Measurements from ENCODE around the gene OPA3. TPM values are rescaled to one million over a fixed set of nuclear protein-coding genes. Genes with fewer than 3 reads are reported as not detected.

OPA3 gene
- total RNA-seq, 4 donors from 2014 or later: 5.4 to 30.8 (median 17.0) TPM

DNA sequence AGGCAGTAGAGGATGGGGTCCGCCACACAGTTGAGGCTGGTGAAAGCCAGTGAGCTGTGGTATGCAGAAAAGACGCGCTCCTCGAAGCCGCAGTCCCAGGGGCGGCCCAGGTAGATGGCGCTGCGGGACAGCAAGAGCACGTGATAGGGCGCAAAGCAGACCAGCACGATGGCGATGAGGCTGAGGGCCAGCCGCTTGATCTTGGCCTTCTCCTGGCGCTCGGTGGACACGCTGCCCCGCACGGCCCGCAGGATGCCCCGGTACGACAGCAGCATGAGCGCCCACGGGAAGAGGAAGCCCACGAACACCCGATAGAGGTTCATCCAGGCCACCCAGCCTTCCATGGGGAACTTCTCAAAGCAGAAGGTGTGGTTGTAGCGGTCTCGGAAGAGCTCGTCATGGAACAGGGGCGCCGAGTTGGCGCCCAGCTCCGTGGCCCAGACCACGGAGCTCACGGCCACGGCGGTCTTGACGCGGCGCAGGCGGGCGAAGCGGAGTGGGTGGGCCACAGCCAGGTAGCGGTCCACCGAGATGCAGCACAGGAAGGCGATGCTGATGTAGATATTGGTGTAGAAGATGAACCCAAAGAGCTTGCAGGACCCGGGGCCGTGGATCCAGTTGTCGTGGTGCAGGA is 6.5 kb upstream of the OPA3 start:
- no peaks in the 10 kb centered on the region for H3K27me3 ChIP-seq
- no peaks in the 10 kb centered on the region for H3K9me3 ChIP-seq
- H3K36me3 ChIP-seq: no peaks in the 10 kb centered on the region
- 59 to 63% methylated on average over 36 to 42 of the region's 48 CpGs for WGBS, 2 donors
- TF ChIP-seq, protein P1, sequence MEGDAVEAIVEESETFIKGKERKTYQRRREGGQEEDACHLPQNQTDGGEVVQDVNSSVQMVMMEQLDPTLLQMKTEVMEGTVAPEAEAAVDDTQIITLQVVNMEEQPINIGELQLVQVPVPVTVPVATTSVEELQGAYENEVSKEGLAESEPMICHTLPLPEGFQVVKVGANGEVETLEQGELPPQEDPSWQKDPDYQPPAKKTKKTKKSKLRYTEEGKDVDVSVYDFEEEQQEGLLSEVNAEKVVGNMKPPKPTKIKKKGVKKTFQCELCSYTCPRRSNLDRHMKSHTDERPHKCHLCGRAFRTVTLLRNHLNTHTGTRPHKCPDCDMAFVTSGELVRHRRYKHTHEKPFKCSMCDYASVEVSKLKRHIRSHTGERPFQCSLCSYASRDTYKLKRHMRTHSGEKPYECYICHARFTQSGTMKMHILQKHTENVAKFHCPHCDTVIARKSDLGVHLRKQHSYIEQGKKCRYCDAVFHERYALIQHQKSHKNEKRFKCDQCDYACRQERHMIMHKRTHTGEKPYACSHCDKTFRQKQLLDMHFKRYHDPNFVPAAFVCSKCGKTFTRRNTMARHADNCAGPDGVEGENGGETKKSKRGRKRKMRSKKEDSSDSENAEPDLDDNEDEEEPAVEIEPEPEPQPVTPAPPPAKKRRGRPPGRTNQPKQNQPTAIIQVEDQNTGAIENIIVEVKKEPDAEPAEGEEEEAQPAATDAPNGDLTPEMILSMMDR (IDR thresholded peaks at IDR 0.05): peak in 4 of 6 experiments; percentile 12 to 43 (median 34)
- no peak for TF ChIP-seq POLR2A (IDR thresholded peaks at IDR 0.05)
- peak; percentile 59 for DNase-seq
- no peak overlapping the region for H3K27ac ChIP-seq
- intact Hi-C loops (cut with DNase I): no loop called here
- H3K4me1 ChIP-seq: peaks cover 0 to 6% of the 10 kb centered on the region in 2 donors
- no peak overlapping the region for H3K4me3 ChIP-seq (replicated peaks in 1 of 3)

GRCh38 chr19:45590300-45591003 is 5.8 kb upstream of the OPA3 start:
- TF ChIP-seq POLR2A (IDR thresholded peaks at IDR 0.05): no peak
- TF ChIP-seq, protein P1 (IDR thresholded peaks at IDR 0.05): no peak
- peaks cover 0 to 6% of the 10 kb centered on the region in 2 donors for H3K4me1 ChIP-seq
- H3K4me3 ChIP-seq (replicated peaks in 1 of 3): no peak overlapping the region
- no peak for DNase-seq
- no peaks in the 10 kb centered on the region for H3K9me3 ChIP-seq
- intact Hi-C loops (cut with DNase I): no loop called here
- no peak overlapping the region for H3K27ac ChIP-seq
- H3K27me3 ChIP-seq: no peaks in the 10 kb centered on the region
- 64% methylated on average over 6 to 10 of the region's 15 CpGs for WGBS, 2 donors
- H3K36me3 ChIP-seq: no peaks in the 10 kb centered on the region

- DNase-seq: no peak
- H3K27ac ChIP-seq: no peak overlapping the region
- no peaks in the 10 kb centered on the region for H3K36me3 ChIP-seq
- no peaks in the 10 kb centered on the region for H3K9me3 ChIP-seq
- intact Hi-C loops (cut with DNase I): no loop called here
- TF ChIP-seq POLR2A (IDR thresholded peaks at IDR 0.05): no peak
- TF ChIP-seq, protein P1 (IDR thresholded peaks at IDR 0.05): no peak
- H3K4me3 ChIP-seq (replicated peaks in 1 of 3): no peak overlapping the region
- WGBS, 2 donors: 82 to 92% methylated on average over 4 of the region's 4 CpGs
- no peaks in the 10 kb centered on the region for H3K27me3 ChIP-seq
- peaks cover 0 to 10% of the 10 kb centered on the region in 2 donors for H3K4me1 ChIP-seq
Observed at GRCh38 chr19:45589768-45590167, 5.2 kb upstream of the OPA3 start.

GRCh38 chr19:45587873-45588272 is 3.3 kb upstream of the OPA3 start:
- TF ChIP-seq POLR2A (IDR thresholded peaks at IDR 0.05): no peak
- TF ChIP-seq, protein P1 (IDR thresholded peaks at IDR 0.05): no peak
- Histone ChIP-seq H3K9me3 (no peaks in the 10 kb centered on the region), H3K4me1 (peaks cover 5 to 17% of the 10 kb centered on the region in 2 donors), H3K36me3 (no peaks in the 10 kb centered on the region), H3K27me3 (no peaks in the 10 kb centered on the region), H3K4me3 (replicated peaks in 1 of 3) (no peak overlapping the region), H3K27ac (peak overlapping the region in 1 of 3 donors; percentile 36)
- 60 to 72% methylated on average over 4 of the region's 4 CpGs for WGBS, 2 donors
- DNase-seq: no peak
- intact Hi-C loops (cut with DNase I): no loop called here

DNA sequence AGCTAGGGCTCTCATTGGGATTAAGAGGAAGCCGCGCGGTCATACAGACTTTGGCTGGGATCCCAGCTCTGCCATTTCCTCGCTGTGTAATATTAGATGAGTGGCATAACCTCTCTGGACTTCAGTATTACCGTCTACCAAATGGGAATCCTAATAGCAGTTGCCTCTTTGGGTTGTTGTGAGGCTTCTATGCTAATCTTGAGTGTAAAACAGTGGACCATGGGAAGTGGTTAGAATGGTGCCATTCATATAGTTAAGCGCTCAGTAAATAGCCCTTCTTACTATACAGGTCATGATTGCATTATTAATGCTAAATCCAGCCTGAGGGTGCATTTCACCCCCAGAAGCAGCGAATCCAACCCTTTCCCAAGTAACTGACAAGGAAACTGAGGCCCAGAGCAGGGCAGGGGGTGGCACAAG is 566 bp upstream of the OPA3 start:
- intact Hi-C loops (cut with DNase I): no loop called here
- TF ChIP-seq, protein P1 (IDR thresholded peaks at IDR 0.05): no peak
- no peak for TF ChIP-seq POLR2A (IDR thresholded peaks at IDR 0.05)
- peak overlapping the region in 1 of 3 donors; percentile 63 for H3K4me3 ChIP-seq (replicated peaks in 1 of 3)
- no peaks in the 10 kb centered on the region for H3K27me3 ChIP-seq
- peaks cover 5 to 11% of the 10 kb centered on the region in 2 donors for H3K4me1 ChIP-seq
- H3K27ac ChIP-seq: peak overlapping the region; percentile 78 to 97 (median 94)
- H3K36me3 ChIP-seq: no peaks in the 10 kb centered on the region
- WGBS, 2 donors: 22 to 28% methylated on average over 7 of the region's 7 CpGs
- no peak for DNase-seq
- H3K9me3 ChIP-seq: no peaks in the 10 kb centered on the region
